GM19438 (cell line): Measurements from ENCODE around the gene FLT3.
"Not testable (repeated sequence)": the region's sequence is repeated elsewhere in the genome, so short reads cannot be mapped to it uniquely, and the experiment has no call there.

Experiments
- ATAC-seq: cut with Tn5 transposase; IDR thresholded peaks from one replicate; pipeline ENCODE4 v1.9.1; 2021; ENCODE audit warnings: low read depth; ENCODE audit not compliant: unreplicated experiment

The FLT3 gene

DNA sequence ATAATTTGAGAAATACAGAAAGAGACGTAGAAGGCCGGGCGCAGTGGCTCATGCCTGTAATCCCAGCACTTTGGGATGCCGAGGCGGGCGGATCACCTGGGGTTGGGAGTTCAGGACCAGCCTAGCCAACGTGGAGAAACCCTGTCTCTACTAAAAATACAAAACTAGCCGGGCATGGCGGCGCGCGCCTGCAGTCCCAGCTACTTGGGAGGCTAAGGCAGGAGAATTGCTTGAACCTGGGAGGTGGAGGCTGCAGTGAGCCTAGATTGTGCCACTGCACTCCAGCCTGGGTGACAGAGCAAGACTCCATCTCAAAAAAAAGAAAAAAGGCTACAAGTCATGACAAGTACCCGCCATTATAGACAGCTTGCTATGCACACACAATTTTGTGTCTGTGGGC is 95.4 kb downstream of the FLT3 start:
- not testable (repeated sequence) for ATAC-seq

DNA sequence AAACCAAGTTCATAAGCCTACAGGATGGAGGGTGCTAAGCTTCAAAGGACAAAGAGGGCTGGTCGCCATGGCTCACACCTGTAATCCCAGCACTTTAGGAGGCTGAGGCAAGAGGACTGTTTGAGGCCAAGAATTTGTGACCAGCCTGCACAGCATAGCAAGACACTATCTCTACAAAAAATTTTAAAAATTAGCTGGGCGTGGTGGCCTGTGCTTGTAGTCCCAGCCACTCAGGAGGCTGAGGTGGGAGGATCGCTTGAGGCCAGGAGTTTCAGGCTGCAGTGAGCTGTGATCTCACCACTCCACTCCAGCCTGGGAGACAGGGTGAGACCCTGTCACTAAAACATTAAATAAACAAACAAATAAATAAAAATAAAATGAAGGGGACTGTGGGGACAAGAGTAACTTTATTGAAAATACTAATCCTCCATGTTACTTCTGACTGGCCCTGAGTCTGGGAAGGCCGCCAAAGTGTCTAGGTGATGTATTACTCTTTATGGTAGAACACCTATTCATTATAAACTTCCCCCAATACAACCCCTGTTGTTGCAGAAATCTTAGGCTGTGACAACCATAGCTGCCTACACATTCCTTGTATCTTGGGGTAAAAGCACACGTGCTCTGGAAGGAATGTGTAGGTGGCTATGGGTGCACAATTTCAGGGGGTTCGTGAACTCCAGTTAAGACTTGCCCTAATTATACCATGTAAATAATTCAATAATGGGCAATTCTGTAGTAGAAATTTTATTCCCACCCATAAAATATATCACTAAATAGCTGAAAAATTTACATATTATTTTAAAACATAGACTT is 97.3 kb downstream of the FLT3 start:
- ATAC-seq, result no peak

DNA sequence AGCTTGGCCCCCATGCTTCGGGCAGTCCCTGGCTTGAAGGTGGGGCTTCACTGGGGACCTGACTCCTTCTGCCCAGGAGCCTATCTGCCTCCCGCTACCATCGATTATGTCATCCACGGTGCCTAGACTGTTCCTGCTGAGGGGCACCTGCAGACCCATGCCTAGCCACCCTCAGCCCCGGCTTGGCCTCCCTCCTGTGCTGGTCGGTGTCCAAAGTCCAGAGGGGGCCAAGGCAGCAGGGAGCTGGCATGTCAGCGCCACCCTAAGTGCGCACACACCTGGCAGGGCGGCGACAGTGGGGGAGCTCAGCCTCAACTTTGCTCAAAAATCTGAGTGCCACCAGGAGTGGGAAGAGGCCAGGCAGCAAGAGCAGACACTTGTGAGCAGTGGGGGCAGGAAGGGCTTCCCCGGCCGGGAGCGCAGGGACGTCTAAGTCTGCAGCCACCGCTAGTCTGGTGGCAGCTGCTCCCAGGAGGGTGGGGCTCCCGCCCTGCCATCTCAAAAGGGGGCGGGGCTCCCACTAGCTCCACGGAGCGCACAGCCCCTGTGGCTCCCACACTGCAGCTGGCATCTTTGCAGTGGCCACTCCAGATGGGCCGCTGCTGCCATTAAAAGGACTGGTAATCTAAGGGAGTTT is 98.4 kb downstream of the FLT3 start:
- no peak for ATAC-seq

DNA sequence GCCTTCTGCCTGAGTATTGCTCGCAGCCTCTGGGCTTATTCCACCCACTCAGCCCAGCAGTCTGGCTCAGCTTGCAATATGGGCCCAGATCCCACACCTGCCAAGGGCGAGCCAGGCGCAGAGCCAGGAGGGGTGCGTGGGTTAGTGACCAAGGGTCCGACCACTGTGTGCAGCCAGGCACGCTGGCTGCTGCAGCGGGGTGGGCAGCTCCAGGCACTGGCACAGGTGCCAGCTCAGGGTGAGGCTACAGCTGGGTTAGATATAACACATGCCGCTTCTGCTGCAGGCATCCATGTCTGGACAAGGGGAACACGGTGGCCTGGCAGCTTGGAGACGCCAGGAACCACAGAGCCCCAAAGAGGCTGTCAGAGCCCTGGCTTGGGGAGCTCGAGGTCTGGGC is 99.3 kb downstream of the FLT3 start:
- no peak for ATAC-seq

DNA sequence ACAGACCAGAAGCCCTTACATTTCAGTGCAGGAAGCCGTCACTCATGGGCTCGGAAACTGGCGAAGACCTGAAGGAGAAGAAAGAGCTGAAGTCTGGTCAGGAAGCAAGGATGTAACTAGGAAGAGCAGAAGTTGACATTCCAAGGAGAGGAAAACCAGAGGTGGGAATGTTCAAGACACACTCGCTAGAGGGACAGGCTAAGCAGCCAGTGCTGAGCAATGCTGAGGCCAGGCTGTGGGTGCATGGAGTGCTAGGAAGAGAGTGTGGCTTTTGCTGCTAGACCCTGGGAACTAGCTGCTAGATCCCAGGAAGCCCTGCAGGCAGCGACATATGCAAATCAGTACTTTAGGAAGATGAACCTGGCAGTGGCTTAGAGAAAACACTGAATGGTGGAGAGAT is 99.8 kb downstream of the FLT3 start:
- ATAC-seq, result no peak

DNA sequence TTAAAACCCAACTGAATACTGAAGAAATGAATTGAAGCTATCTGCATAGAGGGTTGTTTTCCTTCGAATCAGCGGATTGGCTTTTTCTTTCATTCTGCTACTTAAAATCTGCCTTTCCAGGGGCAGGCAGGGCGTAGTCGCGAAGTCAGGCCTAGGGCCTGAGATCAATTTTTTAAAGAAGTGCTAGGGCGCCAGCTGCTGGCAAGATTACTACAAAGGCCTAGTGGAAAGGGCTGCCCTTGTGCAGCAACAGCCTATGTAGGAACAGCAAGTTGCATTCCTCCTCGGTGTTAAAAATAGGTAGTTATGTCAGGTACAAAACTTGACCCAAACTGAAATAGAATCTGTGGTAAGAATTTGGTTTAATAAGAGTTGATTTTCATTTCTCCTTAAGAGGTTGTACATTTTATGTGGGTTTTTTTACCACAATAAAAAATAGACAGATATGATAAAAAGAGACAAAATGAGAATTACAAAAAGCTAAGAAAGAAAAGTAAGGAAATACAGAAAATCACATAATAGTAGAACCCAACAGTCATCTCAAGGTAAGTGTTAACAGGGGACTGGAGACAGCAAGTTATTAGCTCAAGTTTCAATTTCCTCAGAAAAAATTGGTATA is 102.4 kb downstream of the FLT3 start:
- no peak for ATAC-seq

DNA sequence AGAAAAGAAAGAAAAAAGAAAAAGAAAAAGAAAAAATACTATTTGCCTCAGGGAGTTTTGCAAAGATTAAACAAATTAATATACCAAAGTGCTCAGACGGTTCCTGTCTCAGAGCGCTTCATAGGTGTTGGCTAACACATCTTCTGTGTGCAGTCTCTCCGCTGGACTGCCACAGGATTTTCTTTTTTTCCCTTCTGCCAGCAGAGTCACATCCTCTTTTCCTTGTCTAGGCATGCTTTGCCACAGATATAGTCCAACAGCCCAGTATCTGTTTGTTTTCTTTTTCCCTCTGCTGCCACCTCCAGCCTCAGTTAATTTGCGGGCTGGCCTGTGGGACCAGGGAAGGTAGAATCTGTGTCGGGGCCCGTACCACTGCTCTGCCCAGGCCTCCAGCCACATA is 108.5 kb downstream of the FLT3 start:
- no peak for ATAC-seq

DNA sequence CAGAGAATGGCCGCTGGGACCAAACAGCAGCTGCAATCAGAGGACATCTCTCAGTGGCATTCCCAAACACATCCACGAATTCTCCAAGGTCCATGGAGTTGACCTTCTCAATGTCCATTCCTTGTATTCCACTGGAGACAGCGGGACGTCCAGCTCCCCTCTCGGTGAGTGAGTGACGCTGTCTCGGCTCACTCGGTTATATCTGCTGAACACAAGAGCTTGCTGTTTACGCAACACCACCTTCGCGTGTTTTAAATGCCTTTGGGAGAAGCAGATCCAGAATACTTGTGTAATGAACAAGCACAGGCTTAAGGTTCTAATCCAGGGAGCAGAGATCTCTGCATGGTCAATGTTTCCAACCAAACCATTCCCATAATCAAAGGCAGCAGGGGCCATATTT is 111.9 kb downstream of the FLT3 start, which contains the start of gene URAD:
Gene URAD, minus strand, starts transcription at position 174 of the 400 bp plus-strand sequence. Its CDS starts 56 bp downstream, at position 118.
- no peak for ATAC-seq

DNA sequence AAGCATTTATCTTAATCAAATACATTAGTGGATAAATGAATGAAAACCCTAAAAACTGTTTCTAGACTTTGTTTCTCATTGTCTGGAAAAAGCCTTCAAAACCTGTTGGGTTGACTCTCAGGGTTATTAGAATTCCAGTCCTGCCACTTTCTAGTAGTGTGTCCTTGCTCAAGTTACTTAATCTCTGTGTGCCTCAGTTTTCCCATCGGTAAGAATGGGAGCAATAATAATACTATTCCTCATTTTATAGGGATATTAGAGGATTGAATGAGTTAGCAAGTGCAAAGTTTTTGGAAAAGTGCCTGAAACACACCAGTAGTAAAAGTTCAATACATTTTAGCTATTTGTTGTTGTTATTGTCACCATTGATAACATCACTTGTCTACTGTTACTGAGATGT is 114.8 kb downstream of the FLT3 start:
- no peak for ATAC-seq

DNA sequence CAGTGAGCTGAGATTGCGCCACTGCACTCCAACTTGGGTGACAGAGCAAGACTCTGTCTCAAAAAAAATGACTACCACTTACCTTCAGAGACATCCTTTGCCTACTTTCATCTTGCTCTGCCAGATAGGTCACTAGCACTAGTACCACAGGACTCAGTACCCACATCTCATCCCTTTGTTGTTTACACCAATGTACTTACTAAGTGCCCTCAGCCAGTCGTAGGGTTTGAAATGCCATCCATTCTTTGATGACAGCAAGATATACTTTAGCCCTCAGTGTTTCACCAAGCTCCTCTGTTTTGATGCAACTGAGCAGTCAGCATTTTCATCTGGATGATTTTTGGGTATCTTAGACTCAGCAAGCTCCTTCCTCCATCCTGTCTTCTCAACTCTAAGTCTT is 118.0 kb downstream of the FLT3 start:
- no peak for ATAC-seq

DNA sequence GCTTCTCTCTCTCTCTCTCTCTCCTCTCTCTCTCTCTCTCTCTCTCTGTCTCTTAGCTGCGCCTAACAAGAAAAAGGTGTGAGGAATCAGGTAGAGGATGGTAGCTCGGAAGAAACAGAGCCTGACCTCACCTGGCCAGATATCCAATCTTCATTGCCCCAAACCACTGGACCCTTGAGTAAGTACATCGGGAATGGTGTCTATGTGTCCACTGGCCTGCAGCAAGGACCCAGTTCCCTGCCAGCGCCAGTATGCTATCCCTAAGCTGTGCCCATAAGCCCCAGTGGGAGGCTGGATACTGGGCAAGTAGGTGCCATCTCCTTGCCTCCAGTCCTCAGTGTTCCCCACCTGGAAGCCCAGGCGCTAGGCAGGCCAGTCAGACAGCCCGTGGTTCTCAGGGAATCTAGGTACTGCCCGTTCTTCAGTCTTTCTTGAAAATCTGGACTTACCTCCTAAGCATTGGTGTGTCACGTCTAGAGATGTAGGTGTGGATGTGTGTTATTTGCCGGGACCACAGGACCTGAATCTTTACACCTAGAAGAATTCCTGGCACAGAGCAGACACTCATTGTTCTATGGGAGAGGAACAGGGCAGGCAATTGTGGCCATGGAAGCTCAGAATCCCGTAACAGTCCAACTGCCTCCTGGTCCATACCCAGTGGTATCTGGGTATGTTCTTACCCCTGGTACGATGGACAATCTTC is 119.2 kb downstream of the FLT3 start:
- no peak for ATAC-seq

DNA sequence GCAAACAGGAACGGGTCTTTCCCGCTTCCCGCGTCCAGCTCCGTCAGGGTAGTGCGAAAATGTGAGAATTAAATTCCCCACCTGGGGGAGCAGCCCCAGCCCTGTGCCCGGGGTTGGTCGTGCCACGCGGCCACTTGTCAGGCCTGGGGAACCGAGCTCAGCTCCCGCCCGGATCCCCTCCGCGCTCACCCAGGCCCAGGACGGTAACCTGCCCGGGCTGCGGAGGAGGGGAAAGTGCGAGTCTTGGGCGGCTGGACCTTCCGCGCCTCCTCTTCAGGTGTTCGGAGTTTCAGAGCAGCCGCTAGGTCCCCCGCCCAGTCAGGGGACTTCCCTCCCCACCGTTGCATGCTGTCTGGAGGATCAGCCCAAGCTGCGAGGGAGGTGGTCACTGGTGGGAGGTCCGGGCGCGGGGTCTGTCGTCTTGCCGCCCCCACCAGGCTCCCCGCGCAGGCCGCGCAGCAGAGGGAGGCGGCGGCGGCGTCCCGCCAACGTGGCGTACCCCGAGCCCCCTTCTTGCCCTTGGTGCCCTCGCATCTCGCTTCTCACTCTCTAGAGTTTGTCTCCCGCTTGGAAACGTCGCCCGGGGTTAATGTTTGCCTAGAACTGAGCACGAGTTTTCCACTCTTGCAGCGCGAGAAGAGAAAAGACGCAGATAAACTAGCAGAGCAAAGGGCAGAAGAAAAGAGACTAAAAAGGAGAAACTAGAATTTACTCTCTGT is 119.9 kb downstream of the FLT3 start:
- ATAC-seq, result no peak

DNA sequence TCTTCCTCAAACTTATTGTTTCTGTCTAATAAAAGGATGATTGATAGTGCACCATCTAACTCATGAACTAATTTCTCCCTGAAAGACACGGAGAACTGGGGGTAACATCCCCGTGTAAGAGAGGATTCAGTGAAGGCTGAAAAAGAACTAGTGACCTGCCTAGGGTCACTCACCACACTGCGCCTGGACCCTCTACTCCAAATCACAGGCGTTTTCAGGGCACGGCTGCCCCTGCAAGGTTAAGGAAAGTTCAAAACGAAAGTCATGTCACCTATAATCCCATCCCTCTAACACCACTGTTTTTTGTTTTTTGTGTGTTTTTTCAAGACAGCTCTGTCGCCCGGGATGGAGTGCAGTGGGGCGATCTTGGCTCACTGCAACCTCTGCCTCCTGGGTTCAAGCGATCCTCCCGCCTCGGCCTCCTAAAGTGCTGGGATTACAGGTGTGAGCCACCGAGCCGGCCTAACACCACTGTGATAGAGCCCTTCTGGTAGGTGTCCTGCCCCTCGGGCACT is 120.6 kb downstream of the FLT3 start:
- no peak for ATAC-seq

DNA sequence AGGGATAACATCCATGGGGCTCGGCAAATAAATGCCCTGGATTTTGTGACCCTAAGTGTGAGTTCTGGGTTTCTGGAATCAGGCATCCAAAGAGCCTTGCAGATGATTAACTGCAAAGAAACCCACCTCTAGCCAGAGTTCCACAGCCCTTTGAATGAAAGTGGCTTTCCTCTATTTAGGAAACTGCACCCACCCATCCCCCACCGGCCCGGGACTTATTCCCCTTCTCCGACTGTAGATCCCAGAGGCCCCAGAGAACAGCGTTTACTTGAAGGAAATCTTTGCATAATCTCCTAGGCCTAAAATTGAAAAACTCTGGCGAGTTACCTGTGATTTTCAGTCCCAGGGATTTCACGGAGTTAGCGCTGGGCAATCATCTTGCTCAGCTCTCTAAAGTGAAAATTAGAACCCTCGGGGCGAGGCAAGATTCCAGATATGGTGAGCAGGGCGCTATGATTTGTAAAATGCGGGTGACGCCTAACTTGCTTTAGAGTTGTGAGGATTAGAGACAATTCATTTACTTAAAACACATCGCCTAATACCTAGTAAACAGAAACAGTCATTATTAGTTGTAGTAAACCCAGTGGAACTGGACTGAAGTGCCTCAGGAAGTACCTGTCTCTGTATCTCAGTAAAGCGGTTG is 121.3 kb downstream of the FLT3 start:
- ATAC-seq, result no peak

DNA sequence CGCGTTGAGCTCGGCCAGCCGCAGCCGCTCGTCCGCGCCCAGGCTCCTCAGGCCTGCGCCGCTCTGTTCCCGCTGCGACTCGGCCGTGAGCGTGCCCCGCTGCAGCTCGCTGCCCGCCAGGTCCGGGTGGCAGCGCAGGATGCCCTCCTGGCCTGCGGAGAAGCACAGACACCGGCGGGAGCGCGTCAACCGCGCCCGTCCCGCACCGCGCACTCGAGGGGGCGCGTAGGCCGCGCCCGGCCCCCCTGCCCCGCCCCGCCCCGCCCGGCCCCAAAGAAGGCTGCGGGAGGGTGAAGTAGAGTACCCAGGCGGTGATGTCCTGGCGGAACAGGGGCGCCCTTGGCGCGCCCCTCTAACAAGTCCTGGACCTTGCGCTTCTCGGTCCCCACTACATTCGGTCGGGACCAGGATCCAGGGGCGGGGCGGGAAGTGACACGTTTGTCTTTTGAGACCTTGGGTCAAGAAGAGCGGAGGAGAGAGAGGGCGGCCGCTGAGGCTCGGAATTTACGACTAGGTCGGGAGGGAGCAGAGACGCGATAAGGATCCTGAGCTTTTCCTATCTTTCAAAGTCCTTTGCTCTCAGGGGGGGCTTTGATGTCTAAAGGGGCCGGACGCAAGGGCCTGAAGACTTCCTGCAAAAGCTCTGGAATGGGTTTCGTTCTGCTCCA is 121.9 kb downstream of the FLT3 start:
- ATAC-seq, result no peak

DNA sequence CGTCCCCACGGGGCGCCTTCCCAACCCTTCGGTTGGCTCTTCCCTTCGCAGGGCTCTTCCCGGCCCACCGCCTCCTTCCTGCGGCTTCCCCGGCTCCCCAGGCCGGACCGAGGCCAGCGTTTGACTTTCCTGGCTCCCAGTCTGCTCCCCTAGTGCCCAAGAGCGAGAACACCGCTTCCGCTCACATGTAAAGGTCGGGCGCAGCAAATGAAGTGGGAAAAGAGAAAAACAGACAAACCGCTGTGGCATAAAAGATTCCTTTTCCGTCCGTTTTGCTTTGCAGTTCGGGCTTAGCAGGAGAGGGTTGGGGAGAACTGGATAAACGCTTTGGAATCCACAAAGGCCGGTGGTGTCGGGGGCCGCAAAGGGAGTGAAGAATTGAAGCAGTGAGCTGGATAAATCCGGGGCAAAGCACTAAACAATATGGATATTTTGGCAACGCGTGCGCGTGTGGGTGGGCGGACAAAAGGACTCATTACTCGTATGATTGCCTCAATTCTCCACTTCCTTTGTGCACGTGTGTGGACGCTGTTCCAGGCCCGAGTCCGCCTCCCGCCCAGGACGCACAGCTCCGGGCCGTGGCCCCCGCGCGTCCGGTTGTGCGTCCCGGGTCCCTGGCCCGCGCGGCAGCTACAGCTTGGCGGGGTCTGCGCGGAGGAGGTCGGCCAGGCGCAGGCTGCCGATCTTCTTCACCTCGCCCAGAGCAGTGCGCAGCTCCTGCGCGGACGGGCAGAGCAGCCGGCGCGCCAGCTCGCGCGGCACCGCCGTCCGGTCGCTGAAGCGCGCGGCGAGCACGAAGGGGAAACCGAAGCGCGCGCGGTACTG is 122.7 kb downstream of the FLT3 start:
- ATAC-seq, result no peak

DNA sequence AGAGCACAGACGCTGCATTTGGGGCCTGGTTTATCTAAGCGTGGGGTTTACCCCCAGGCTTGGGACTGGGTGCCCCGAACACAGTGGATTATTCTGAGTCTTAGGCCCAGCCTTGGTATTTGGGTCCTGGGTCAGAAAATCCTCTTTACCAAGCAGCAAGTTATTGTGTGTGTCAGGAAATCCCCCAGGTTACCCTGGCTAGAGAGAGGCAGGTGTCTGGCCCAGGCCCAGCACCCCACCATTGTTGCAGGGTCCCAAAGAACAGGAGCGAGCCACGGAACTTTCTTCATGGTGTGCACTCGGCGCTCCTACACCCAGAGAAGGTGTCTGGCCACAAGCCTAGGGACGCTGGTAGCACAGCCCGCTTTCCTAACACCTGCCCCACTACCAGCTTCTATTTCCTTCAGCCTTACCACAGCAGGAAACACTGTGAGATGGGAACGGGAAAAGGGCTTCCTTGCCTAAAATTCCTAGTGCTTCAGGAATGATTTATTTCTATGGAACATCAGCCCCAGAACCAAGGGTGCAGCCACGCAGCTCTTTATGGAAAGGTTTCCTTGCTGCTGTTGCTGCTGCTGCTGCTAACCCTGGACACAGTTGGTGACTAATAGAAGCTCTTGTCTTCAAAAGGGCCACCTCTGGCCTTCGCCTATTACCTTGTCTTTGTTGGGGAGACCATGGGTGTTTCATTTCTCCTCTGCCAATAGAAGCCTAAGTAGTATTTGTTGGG is 123.8 kb downstream of the FLT3 start:
- ATAC-seq, result no peak
